ENCODE data around the gene ZBED1.
"Not testable (repeated sequence)": the region's sequence is repeated elsewhere in the genome, so short reads cannot be mapped to it uniquely, and the experiment has no call there.

The ZBED1 gene

DNA sequence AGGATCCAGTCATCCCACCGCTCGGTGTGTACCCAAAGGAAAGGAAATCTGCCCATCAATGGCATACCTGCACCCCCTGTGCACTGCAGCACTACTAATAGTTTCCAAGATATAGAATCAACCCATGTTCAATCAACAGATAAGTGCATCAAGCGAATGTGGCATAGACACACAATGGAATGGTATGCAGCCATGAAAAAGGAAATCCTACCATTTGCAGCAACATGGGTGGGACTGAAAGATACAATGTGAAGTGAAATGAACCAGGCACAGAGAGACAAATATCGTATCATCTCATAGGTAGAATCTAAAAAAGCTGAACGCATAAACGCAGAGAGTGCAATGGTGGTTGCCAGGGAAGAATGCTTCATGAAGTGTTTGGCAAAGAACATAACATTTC is 42.5 kb downstream of the ZBED1 start:
- no peak overlapping the region for H3K4me3 ChIP-seq (ENCODE audit: control insufficient read depth, low read depth, low read length)
- DNase-seq (ENCODE audit: low read depth), result no peak

GRCh38 chrX:2457289-2458133 is 43.3 kb downstream of the ZBED1 start:
- no peak for DNase-seq (ENCODE audit: low read depth)
- H3K4me3 ChIP-seq (ENCODE audit: control insufficient read depth, low read depth, low read length), result no peak overlapping the region
- TF ChIP-seq, protein P1, sequence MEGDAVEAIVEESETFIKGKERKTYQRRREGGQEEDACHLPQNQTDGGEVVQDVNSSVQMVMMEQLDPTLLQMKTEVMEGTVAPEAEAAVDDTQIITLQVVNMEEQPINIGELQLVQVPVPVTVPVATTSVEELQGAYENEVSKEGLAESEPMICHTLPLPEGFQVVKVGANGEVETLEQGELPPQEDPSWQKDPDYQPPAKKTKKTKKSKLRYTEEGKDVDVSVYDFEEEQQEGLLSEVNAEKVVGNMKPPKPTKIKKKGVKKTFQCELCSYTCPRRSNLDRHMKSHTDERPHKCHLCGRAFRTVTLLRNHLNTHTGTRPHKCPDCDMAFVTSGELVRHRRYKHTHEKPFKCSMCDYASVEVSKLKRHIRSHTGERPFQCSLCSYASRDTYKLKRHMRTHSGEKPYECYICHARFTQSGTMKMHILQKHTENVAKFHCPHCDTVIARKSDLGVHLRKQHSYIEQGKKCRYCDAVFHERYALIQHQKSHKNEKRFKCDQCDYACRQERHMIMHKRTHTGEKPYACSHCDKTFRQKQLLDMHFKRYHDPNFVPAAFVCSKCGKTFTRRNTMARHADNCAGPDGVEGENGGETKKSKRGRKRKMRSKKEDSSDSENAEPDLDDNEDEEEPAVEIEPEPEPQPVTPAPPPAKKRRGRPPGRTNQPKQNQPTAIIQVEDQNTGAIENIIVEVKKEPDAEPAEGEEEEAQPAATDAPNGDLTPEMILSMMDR (IDR thresholded peaks at IDR 0.05; ENCODE audit: control insufficient read depth, insufficient read depth, low read depth, low read length, missing control alignments), result no peak

More for the DNA sequence above, 42.5 kb downstream of the ZBED1 start:
- TF ChIP-seq, protein P1 (IDR thresholded peaks at IDR 0.05; ENCODE audit: control insufficient read depth, insufficient read depth, low read depth, low read length, missing control alignments), result no peak

GRCh38 chrX:2456091-2456490 is 44.7 kb downstream of the ZBED1 start:
- not testable (repeated sequence) for DNase-seq (ENCODE audit: low read depth); H3K4me3 ChIP-seq (ENCODE audit: control insufficient read depth, low read depth, low read length)

- not testable (repeated sequence) for H3K4me3 ChIP-seq (ENCODE audit: control insufficient read depth, low read depth, low read length); DNase-seq (ENCODE audit: low read depth)
Measured at GRCh38 chrX:2454620-2455019, 46.2 kb downstream of the ZBED1 start.

DNA sequence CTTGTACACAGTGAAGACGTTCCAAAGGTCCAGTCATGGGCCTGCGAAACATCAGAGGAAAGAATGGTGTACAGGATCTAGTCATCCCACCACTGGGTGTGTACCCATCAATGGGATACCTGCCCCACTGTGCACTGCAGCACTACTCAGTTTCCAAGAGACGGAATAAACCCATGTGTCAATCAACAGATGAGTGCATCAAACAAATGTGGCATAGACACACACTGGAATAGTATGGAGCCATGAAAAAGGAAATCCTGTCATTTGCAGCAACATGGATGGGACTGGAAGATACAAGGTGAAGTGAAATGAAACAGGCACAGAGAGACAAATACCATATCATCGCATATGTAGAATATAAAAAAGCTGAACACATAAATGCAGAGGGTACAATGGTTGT is 48.0 kb downstream of the ZBED1 start:
- TF ChIP-seq, protein P1 (IDR thresholded peaks at IDR 0.05; ENCODE audit: control insufficient read depth, insufficient read depth, low read depth, low read length, missing control alignments), result no peak

GRCh38 chrX:2452317-2452784 is 48.4 kb downstream of the ZBED1 start:
- H3K4me3 ChIP-seq (ENCODE audit: control insufficient read depth, low read depth, low read length), result no peak overlapping the region
- no peak for DNase-seq (ENCODE audit: low read depth)
- TF ChIP-seq, protein P1 (IDR thresholded peaks at IDR 0.05; ENCODE audit: control insufficient read depth, insufficient read depth, low read depth, low read length, missing control alignments), result no peak

More for the DNA sequence above, 48.0 kb downstream of the ZBED1 start:
- DNase-seq (ENCODE audit: low read depth), result no peak
- no peak overlapping the region for H3K4me3 ChIP-seq (ENCODE audit: control insufficient read depth, low read depth, low read length)

GRCh38 chrX:2451501-2452316 is 49.1 kb downstream of the ZBED1 start:
- no peak for DNase-seq (ENCODE audit: low read depth)
- TF ChIP-seq, protein P1 (IDR thresholded peaks at IDR 0.05; ENCODE audit: control insufficient read depth, insufficient read depth, low read depth, low read length, missing control alignments), result no peak
- H3K4me3 ChIP-seq (ENCODE audit: control insufficient read depth, low read depth, low read length), result no peak overlapping the region
